H7 (cell line): ENCODE data around the gene PCBP4. TPM values are rescaled to one million over a fixed set of nuclear protein-coding genes. Genes with fewer than 3 reads are reported as not detected.

Experiments used
- DNase-seq: peaks from one replicate; pipeline ENCODE4 v3.0.0; 2012
- H3K27me3 ChIP-seq: 2 replicates; pipeline ENCODE4 v1.6.0; 2011; ENCODE audit warnings: mild to moderate bottlenecking, low read length; ENCODE audit not compliant: control insufficient read depth, insufficient read depth
- H3K36me3 ChIP-seq: replicated peaks from 2 replicates; pipeline ENCODE4 v1.5.1; 2011; ENCODE audit warnings: low read length; ENCODE audit not compliant: control insufficient read depth, insufficient read depth
- H3K4me3 ChIP-seq: 2 replicates; pipeline ENCODE4 v1.5.1; 2011; ENCODE audit warnings: low read depth, mild to moderate bottlenecking, control low read depth, low read length, moderate library complexity; ENCODE audit not compliant: insufficient read depth
- total RNA-seq: library from RNA; depleted of rRNA; stranded (reverse); fragments of >200 nt; shearing (Covaris generic); gene quantifications from 2 replicates; pipeline ENCODE4 v1.2.3, GENCODE V29; 2014; rRNA removed

Gene PCBP4
- total RNA-seq, result 29.4 and 48.1 TPM in 2 replicates

GRCh38 chr3:51967384-51968169, at the start of gene PCBP4:
Gene PCBP4 (minus strand): TSS chr3:51967454. CDS start chr3:51961240, 6,214 bp downstream.
- H3K4me3 ChIP-seq, result peak within 1 kb of the TSS; percentile 70
- peaks cover 3% of the 10 kb centered on the region for H3K27me3 ChIP-seq
- DNase-seq, result peak; percentile 96
- no peaks in the 10 kb centered on the region; the same call in 1 of the 2 replicates for H3K36me3 ChIP-seq

GRCh38 chr3:52015438-52016228, 48.4 kb upstream of the PCBP4 start:
- no peak for DNase-seq
- H3K27me3 ChIP-seq, result no peaks in the 10 kb centered on the region; the same call in 1 of the 2 replicates
- no peak overlapping the region for H3K4me3 ChIP-seq
- no peaks in the 10 kb centered on the region for H3K36me3 ChIP-seq

GRCh38 chr3:52014613-52015012, 47.4 kb upstream of the PCBP4 start:
- peak; percentile 90 for DNase-seq
- H3K27me3 ChIP-seq, result no peaks in the 10 kb centered on the region; the same call in 1 of the 2 replicates
- no peak overlapping the region for H3K4me3 ChIP-seq

GRCh38 chr3:52013802-52014598, 46.7 kb upstream of the PCBP4 start:
- no peak for DNase-seq
- Histone ChIP-seq H3K36me3 (no peaks in the 10 kb centered on the region), H3K4me3 (no peak overlapping the region), H3K27me3 (no peaks in the 10 kb centered on the region; the same call in 1 of the 2 replicates)

More at GRCh38 chr3:52014613-52015012, 47.4 kb upstream of the PCBP4 start:
- H3K36me3 ChIP-seq, result no peaks in the 10 kb centered on the region

- DNase-seq, result no peak
- Histone ChIP-seq H3K27me3 (no peaks in the 10 kb centered on the region; the same call in 1 of the 2 replicates), H3K4me3 (no peak overlapping the region), H3K36me3 (no peaks in the 10 kb centered on the region)
Measured at GRCh38 chr3:52012699-52013098, 45.4 kb upstream of the PCBP4 start.

GRCh38 chr3:52010431-52010830, 43.2 kb upstream of the PCBP4 start:
- no peak for DNase-seq
- no peaks in the 10 kb centered on the region for H3K36me3 ChIP-seq
- H3K4me3 ChIP-seq, result no peak overlapping the region

GRCh38 chr3:52007291-52007690, 40.0 kb upstream of the PCBP4 start:
- H3K27me3 ChIP-seq, result no peaks in the 10 kb centered on the region
- DNase-seq, result no peak
- no peaks in the 10 kb centered on the region for H3K36me3 ChIP-seq
- no peak overlapping the region for H3K4me3 ChIP-seq

More at GRCh38 chr3:52010431-52010830, 43.2 kb upstream of the PCBP4 start:
- no peaks in the 10 kb centered on the region; the same call in 1 of the 2 replicates for H3K27me3 ChIP-seq

- Histone ChIP-seq H3K4me3 (no peak overlapping the region), H3K36me3 (no peaks in the 10 kb centered on the region), H3K27me3 (no peaks in the 10 kb centered on the region)
- DNase-seq, result no peak
Measured at GRCh38 chr3:52006820-52007133, 39.5 kb upstream of the PCBP4 start.

GRCh38 chr3:52006017-52006819, 39.0 kb upstream of the PCBP4 start:
- H3K27me3 ChIP-seq, result no peaks in the 10 kb centered on the region
- DNase-seq, result peak; percentile 71
- no peaks in the 10 kb centered on the region for H3K36me3 ChIP-seq
- H3K4me3 ChIP-seq, result no peak overlapping the region

- no peaks in the 10 kb centered on the region for H3K27me3 ChIP-seq
- no peak overlapping the region for H3K4me3 ChIP-seq
- H3K36me3 ChIP-seq, result no peaks in the 10 kb centered on the region
- DNase-seq, result peak; percentile 94
Measured at GRCh38 chr3:52005571-52005986, 38.3 kb upstream of the PCBP4 start.

GRCh38 chr3:52004906-52005395, 37.7 kb upstream of the PCBP4 start:
- H3K27me3 ChIP-seq, result no peaks in the 10 kb centered on the region
- H3K36me3 ChIP-seq, result no peaks in the 10 kb centered on the region
- DNase-seq, result no peak
- H3K4me3 ChIP-seq, result no peak overlapping the region

GRCh38 chr3:52004163-52004787, 37.0 kb upstream of the PCBP4 start:
- Histone ChIP-seq H3K27me3 (no peaks in the 10 kb centered on the region), H3K36me3 (no peaks in the 10 kb centered on the region), H3K4me3 (no peak overlapping the region)
- peak; percentile 90 for DNase-seq

- peak; percentile 79 for DNase-seq
- Histone ChIP-seq H3K27me3 (no peaks in the 10 kb centered on the region), H3K36me3 (no peaks in the 10 kb centered on the region), H3K4me3 (no peak overlapping the region)
Measured at GRCh38 chr3:52002748-52003147, 35.5 kb upstream of the PCBP4 start.
